Measurements from ENCODE around the gene PTRH2.
"Not testable (repeated sequence)": the region's sequence is repeated elsewhere in the genome, so short reads cannot be mapped to it uniquely, and the experiment has no call there.

Gene PTRH2

DNA sequence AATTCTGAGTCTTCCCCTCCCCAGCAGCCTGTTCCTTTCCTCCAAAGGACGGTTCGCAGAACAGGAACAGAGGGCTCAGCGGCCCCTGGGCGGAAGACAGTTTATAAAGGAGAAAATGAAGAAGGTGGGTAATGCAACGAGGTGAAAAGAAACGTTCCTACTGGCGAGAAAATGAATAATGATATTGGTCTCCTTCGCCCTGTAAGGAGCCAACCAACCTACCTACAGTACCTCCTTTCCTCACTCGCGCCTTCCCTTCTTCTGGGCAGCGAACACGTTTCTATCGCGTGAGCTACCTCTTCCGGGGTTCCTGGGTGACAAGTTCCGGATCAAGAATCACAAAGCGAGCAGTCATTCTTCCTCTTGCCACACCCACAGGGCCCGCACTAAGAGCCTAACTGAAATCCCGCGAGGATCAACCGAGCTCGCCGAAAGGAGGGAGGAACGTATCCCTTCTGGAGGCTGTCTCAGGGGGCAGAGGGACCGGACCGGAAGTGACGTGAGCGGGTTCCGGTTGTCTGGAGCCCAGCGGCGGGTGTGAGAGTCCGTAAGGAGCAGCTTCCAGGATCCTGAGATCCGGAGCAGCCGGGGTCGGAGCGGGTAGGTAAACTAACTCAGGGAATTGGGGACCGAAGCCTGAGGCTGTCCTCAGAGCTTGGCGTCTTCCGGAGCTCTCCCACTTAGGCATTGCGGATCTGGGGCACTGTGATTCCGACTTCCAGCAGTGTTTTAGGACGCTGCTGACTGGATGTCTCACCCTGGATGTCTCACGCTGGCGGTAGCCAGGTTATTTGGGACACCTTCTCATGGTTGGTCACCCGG, at the start of gene PTRH2, which contains the start of gene VMP1:
TSS of gene PTRH2 (minus strand) at position 282 of the 822 bp plus-strand sequence. CDS start 9,452 bp downstream, outside the sequence.
TSS of gene VMP1 (plus strand) at position 506 of the 822 bp plus-strand sequence. CDS start 23,793 bp downstream, outside the sequence.
- DNase-seq (ENCODE audit: extremely low spot score) = peak; percentile 99
- ChIA-PET POLR2A (interaction anchor here (0.6 to 2.6 kb wide), 24 partner anchors 9 to 1193 kb away, joined by 3 to 22 read pairs (median 3); partner anchors contain the start of genes CLTC, GDPD1, MTMR4 and PRR11), CTCF (interaction anchor here (0.7 kb wide), 1 partner anchor 10 kb away, joined by 3 read pairs; no protein-coding TSS in a partner anchor)
- TF ChIP-seq SP1 (IDR thresholded peaks at IDR 0.05) (no peak), ELF4 (IDR thresholded peaks at IDR 0.05) (peak; percentile 86), CTBP1 (IDR thresholded peaks at IDR 0.05; ENCODE audit: borderline replicate concordance) (no peak), BHLHE40 (IDR thresholded peaks at IDR 0.05; ENCODE audit: borderline replicate concordance) (no peak; the same call in 1 of the 2 replicates), L3MBTL2 (conservative IDR thresholded peaks at IDR 0.05) (peak; percentile 92)
- TF ChIP-seq, protein P1, sequence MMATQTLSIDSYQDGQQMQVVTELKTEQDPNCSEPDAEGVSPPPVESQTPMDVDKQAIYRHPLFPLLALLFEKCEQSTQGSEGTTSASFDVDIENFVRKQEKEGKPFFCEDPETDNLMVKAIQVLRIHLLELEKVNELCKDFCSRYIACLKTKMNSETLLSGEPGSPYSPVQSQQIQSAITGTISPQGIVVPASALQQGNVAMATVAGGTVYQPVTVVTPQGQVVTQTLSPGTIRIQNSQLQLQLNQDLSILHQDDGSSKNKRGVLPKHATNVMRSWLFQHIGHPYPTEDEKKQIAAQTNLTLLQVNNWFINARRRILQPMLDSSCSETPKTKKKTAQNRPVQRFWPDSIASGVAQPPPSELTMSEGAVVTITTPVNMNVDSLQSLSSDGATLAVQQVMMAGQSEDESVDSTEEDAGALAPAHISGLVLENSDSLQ (IDR thresholded peaks at IDR 0.05) = peak; percentile 88

DNA sequence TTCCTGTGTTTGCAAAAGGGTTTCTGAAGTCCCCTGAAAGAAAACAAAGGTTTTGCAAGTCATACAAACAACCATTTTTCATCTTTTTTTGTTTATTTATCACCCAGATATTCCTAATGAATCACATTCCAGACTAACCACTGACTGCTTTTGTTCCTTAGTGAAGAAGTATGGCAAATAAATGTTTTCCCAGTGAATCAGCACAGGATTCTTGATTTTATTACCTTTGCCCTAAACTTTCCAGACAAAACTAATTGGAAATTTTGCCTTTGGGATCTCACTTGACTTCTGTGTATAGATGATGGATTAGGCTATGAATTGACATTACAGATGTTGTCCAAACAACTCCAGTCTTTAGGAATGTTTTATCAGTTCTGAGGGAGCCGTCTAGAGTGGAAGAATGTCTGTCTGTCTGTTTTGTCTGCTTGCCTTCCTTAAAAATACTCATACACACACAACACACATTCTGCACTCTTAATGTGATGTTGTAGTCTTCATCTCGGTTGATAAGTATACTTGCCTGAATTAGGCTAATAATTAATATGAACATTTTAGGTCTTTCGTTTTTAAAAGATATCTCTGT, 49.1 kb upstream of the PTRH2 start:
- no peak for TF ChIP-seq ARNT (IDR thresholded peaks at IDR 0.05)
- POLR2A ChIA-PET = no interaction called here

DNA sequence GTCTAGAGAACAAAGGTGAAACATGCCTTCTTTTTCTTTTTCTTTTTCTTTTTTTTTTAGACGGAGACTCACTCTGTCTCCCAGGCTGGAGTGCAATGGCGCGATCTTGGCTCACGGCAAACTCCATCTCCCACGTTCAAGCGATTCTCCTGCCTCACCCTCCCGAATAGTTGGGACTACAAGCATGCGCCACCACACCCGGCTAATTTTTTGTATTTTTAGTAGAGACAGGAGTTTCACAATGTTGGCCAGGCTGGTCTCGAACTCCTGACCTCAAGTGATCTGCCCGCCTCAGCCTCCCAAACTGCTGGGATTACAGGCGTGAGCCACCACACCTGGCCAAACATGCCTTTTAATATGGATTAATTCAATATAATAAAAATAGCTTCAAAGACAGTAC, 47.8 kb upstream of the PTRH2 start:
- ChIA-PET CTCF (interaction anchor here (0.6 to 3.2 kb wide), 7 partner anchors 9 to 99 kb away, joined by 3 to 15 read pairs (median 3); no protein-coding TSS in a partner anchor), POLR2A (interaction anchor here (1.1 kb wide), 1 partner anchor 82 kb away, joined by 3 read pairs; no protein-coding TSS in a partner anchor)
- DNase-seq (ENCODE audit: extremely low spot score) = not testable (repeated sequence)

More for the DNA sequence above, 49.1 kb upstream of the PTRH2 start:
- DNase-seq (ENCODE audit: extremely low spot score) = no peak
- CTCF ChIA-PET = interaction anchor here (0.5 kb wide), 1 partner anchor 9 kb away, joined by 6 read pairs; no protein-coding TSS in a partner anchor

DNA sequence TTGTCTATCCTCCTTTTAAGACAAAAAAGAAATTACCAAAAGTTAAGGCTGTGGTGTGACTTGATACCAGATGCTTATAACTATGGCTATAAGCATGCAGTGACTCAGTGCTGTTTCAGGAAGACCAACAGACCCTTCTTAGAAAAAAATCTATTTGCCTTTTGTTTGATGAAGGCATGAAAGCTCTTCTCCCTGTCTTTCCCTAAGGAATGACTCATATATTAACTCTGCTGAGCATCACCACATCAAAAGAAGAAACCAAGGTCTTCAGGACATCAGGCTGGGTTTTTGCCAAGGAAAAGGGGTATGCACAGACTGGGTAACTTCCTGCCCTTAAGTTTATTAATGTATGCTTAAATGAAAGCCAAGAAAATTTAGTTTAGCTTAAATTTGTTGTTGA, 47.3 kb upstream of the PTRH2 start:
- TF ChIP-seq CTBP1 (IDR thresholded peaks at IDR 0.05; ENCODE audit: borderline replicate concordance) (no peak), HDGF (IDR thresholded peaks at IDR 0.05; ENCODE audit: borderline replicate concordance) (no peak), L3MBTL2 (conservative IDR thresholded peaks at IDR 0.05) (no peak), FOXA1 (IDR thresholded peaks at IDR 0.05) (no peak), ARNT (IDR thresholded peaks at IDR 0.05) (no peak), NFRKB (IDR thresholded peaks at IDR 0.05) (no peak), ELF4 (IDR thresholded peaks at IDR 0.05) (no peak), TARDBP (IDR thresholded peaks at IDR 0.05) (no peak)
- TF ChIP-seq, protein P1 (IDR thresholded peaks at IDR 0.05) = no peak
- no peak for DNase-seq (ENCODE audit: extremely low spot score)
- POLR2A ChIA-PET = interaction anchor here (1.1 kb wide), 1 partner anchor 83 kb away, joined by 3 read pairs; no protein-coding TSS in a partner anchor

DNA sequence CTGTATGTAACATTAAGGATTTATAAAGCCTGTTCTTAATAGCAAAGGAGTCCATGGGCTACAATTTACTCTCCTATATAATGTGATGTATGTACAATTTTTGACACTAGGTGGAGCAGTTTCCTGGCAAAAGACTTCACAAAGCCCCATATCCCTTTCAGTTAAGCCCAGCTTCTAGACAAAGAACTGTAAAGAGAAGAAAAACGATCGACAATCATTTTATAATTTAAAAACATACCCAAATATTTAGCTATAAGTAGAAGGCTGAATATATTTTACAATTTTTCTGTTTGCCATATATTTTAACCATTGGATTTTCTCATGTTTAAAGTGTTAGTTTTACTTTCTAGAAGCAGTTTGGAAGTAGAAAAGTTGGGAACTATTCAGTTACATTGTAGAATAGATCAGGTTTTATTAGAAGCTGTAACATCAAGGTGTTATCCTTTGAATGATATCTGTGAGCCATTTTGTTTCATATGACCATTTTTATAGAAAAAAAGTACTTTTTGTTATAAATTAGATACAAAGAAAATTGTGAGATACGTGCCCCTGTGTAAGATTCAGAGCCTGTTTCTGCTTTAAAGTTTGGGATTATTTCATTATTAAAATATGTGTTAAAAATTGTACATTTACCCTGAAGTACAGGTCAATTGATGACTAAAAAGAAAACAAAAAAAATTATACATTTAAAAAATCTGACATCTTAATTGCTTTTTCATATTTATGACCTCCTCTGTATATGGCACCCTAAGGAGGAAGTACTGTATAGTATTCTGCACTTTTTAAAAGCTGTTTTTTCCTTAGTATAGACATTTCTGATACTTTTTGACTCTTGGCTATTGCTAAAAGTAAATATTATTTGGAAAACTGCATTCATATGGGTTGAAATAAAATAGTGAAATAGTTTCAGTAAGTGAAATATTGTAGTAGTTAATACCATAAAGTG, 46.6 kb upstream of the PTRH2 start:
- CTCF ChIA-PET = interaction anchor here (0.6 to 3.2 kb wide), 14 partner anchors 8 to 1070 kb away, joined by 3 to 15 read pairs (median 4); no protein-coding TSS in a partner anchor
- POLR2A ChIA-PET = no interaction called here
- TF ChIP-seq, protein P1 (IDR thresholded peaks at IDR 0.05) = peak; percentile 34; the same call in 1 of the 2 replicates
- no peak for TF ChIP-seq SP1 (IDR thresholded peaks at IDR 0.05)
- peak; percentile 65 for DNase-seq (ENCODE audit: extremely low spot score)

More for the DNA sequence above, 47.3 kb upstream of the PTRH2 start:
- CTCF ChIA-PET = interaction anchor here (0.6 to 3.2 kb wide), 10 partner anchors 9 to 103 kb away, joined by 3 to 15 read pairs (median 4); no protein-coding TSS in a partner anchor

DNA sequence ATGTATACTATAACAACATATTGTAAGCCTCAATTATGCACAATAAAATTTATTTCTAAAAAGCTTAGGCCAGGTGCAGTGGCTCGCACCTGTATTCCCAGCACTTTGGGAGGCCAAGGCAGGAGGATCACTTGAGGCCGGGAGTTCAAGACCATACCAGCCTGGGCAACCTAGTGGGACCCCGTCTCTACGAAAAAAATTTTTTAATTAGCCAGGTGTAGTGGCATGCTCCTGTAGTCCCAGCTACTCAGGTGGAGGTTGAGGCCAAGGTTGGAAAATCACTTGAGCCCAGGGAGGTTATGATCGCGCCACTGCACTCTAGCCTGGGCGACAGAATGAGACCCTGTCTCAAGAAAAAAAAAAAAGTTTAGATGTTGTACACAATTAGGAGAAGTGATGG, 45.7 kb upstream of the PTRH2 start:
- ChIA-PET POLR2A (interaction anchor here (0.8 kb wide), 1 partner anchor 30 kb away, joined by 3 read pairs; no protein-coding TSS in a partner anchor), CTCF (interaction anchor here (0.6 to 3.2 kb wide), 6 partner anchors 51 to 150 kb away, joined by 3 to 15 read pairs (median 4); no protein-coding TSS in a partner anchor)
- TF ChIP-seq TARDBP (IDR thresholded peaks at IDR 0.05) (no peak), SP1 (IDR thresholded peaks at IDR 0.05) (no peak), BHLHE40 (IDR thresholded peaks at IDR 0.05; ENCODE audit: borderline replicate concordance) (no peak), HDGF (IDR thresholded peaks at IDR 0.05; ENCODE audit: borderline replicate concordance) (no peak), ELF4 (IDR thresholded peaks at IDR 0.05) (no peak), ZNF384 (IDR thresholded peaks at IDR 0.05) (no peak), SUZ12 (IDR thresholded peaks at IDR 0.05) (no peak), FOXM1 (IDR thresholded peaks at IDR 0.05; ENCODE audit: borderline replicate concordance) (no peak), FOXA1 (IDR thresholded peaks at IDR 0.05) (no peak), NFRKB (IDR thresholded peaks at IDR 0.05) (no peak), L3MBTL2 (conservative IDR thresholded peaks at IDR 0.05) (no peak)
- no peak for DNase-seq (ENCODE audit: extremely low spot score)
